GM12874 (cell line): Measurements from ENCODE around the gene OTOG.

ENCODE experiments used
- CTCF ChIP-seq: IDR thresholded peaks from 2 replicates; pipeline ENCODE4 v1.5.1; 2011; ENCODE audit warnings: low read depth, mild to moderate bottlenecking, control low read depth, low read length, moderate library complexity; ENCODE audit not compliant: insufficient read depth

OTOG gene

GRCh38 chr11:17532784-17533183 is 14.3 kb upstream of the OTOG start:
- TF ChIP-seq CTCF: no peak

- no peak for TF ChIP-seq CTCF
Measured at GRCh38 chr11:17533341-17533740, 13.7 kb upstream of the OTOG start.

- TF ChIP-seq CTCF: no peak
Measured at GRCh38 chr11:17533778-17534415, 13.2 kb upstream of the OTOG start.

GRCh38 chr11:17535488-17535887 is 11.6 kb upstream of the OTOG start:
- no peak for TF ChIP-seq CTCF

- no peak for TF ChIP-seq CTCF
Measured at GRCh38 chr11:17537261-17537660, 9.8 kb upstream of the OTOG start.

GRCh38 chr11:17538054-17538453 is 9.0 kb upstream of the OTOG start:
- TF ChIP-seq CTCF: no peak

- TF ChIP-seq CTCF: no peak
Measured at GRCh38 chr11:17538731-17539130, 8.3 kb upstream of the OTOG start.
